Right lobe of liver (tissue), 4 donors: ENCODE data around the gene USP37.

ENCODE experiments used
- CTCF ChIP-seq, 4 donors: fragments of 200-600 bp in 3 of 4; fragments of 450-650 bp in 1 of 4; IDR thresholded peaks; one replicate each; pipeline versions ENCODE4 v1.5.1 to v1.8.0; 2016 to 2022; ENCODE audit warnings: antibody characterized with exemption in 4 of 4, mild to moderate bottlenecking in 2 of 4
- POLR2A ChIP-seq: fragments of 450-650 bp; IDR thresholded peaks from one replicate; pipeline ENCODE4 v1.6.1; 2017; ENCODE audit warnings: antibody characterized with exemption, mild to moderate bottlenecking
- donor health status: DM: no; HTN: no; CAD: no.
- donor health status: DM: no; HTN: no; CAD: no.
- donor health status: DM: no; HTN: yes; CAD: no.

GRCh38 chr2:218423584-218423983 lies 144.6 kb downstream of the USP37 start:
- TF ChIP-seq CTCF (IDR thresholded peaks at IDR 0.05) (no peak), POLR2A (no peak)
